Stimulated activated CD8-positive, alpha-beta memory T cell treated with anti-CD3 and anti-CD28 coated beads, Interleukin-12 subunit alpha, Interleukin-12 subunit beta, amount 100 ng/mL, for 24 hours (primary cell): Measurements from ENCODE around the gene C16orf74.

ENCODE experiments used
- DNase-seq: peaks from one replicate; pipeline ENCODE4 v3.0.0-alpha.2; 2020; ENCODE audit errors: extremely low read depth

C16orf74 gene

GRCh38 chr16:85750827-85751697 is at the start of gene C16orf74:
Gene C16orf74, minus strand, starts transcription at chr16:85751096. Its CDS starts 15,879 bp downstream, at chr16:85735217.
- DNase-seq, result no peak

GRCh38 chr16:85800321-85800669 is 49.4 kb upstream of the C16orf74 start:
- no peak for DNase-seq

GRCh38 chr16:85799497-85800320 is 48.8 kb upstream of the C16orf74 start, which contains the start of the genes COX4I1 and EMC8:
Gene COX4I1, plus strand, starts transcription at chr16:85799695. Its CDS starts 1,511 bp downstream, at chr16:85801206.
Gene EMC8, minus strand, starts transcription at chr16:85799544. Its CDS starts 249 bp downstream, at chr16:85799295.
- DNase-seq, result peak; percentile 87

GRCh38 chr16:85798901-85799496 is 48.1 kb upstream of the C16orf74 start:
- DNase-seq, result no peak

GRCh38 chr16:85798283-85798776 is 47.4 kb upstream of the C16orf74 start:
- DNase-seq, result no peak

- no peak for DNase-seq
These were observed 45.7 kb upstream of the C16orf74 start for GRCh38 chr16:85796599-85796998.

GRCh38 chr16:85796152-85796551 is 45.3 kb upstream of the C16orf74 start:
- DNase-seq, result no peak

- no peak for DNase-seq
These were observed 43.8 kb upstream of the C16orf74 start for GRCh38 chr16:85794696-85795095.

- no peak for DNase-seq
These were observed 42.9 kb upstream of the C16orf74 start for GRCh38 chr16:85793662-85794298.

- DNase-seq, result no peak
These were observed 38.9 kb upstream of the C16orf74 start for GRCh38 chr16:85789773-85790172.

GRCh38 chr16:85788819-85789218 is 37.9 kb upstream of the C16orf74 start:
- DNase-seq, result no peak

- no peak for DNase-seq
These were observed 35.0 kb upstream of the C16orf74 start for GRCh38 chr16:85785927-85786326.

GRCh38 chr16:85784813-85785212 is 33.9 kb upstream of the C16orf74 start:
- DNase-seq, result no peak

- no peak for DNase-seq
These were observed 32.5 kb upstream of the C16orf74 start for GRCh38 chr16:85783441-85783840.

GRCh38 chr16:85782451-85782850 is 31.6 kb upstream of the C16orf74 start:
- no peak for DNase-seq

- DNase-seq, result no peak
These were observed 30.9 kb upstream of the C16orf74 start for GRCh38 chr16:85781695-85782370.

GRCh38 chr16:85781156-85781555 is 30.3 kb upstream of the C16orf74 start:
- no peak for DNase-seq

- no peak for DNase-seq
These were observed 29.4 kb upstream of the C16orf74 start for GRCh38 chr16:85780281-85780680.

- no peak for DNase-seq
These were observed 28.0 kb upstream of the C16orf74 start for GRCh38 chr16:85778873-85779272.

GRCh38 chr16:85777583-85778310 is 26.9 kb upstream of the C16orf74 start:
- no peak for DNase-seq
